Activated naive CD8-positive, alpha-beta T cell (primary cell): ENCODE measurements around the gene PTPN2.

Experiments used
- H3K27ac Mint-ChIP-seq: one replicate; pipeline ENCODE4 v1.8.0; 2021; ENCODE audit warnings: mixed read lengths
- H3K27me3 Mint-ChIP-seq: one replicate; pipeline ENCODE4 v1.8.0; 2021; ENCODE audit warnings: mixed read lengths
- H3K36me3 Mint-ChIP-seq: one replicate; pipeline ENCODE4 v1.8.0; 2021; ENCODE audit warnings: mixed read lengths
- H3K4me1 Mint-ChIP-seq: one replicate; pipeline ENCODE4 v1.8.0; 2021; ENCODE audit warnings: low read depth, mixed read lengths
- H3K4me3 Mint-ChIP-seq: one replicate; pipeline ENCODE4 v1.8.0; 2021; ENCODE audit warnings: mild to moderate bottlenecking, mixed read lengths
- H3K9me3 Mint-ChIP-seq: one replicate; pipeline ENCODE4 v1.8.0; 2021; ENCODE audit warnings: low read depth, mixed read lengths

PTPN2 gene

DNA sequence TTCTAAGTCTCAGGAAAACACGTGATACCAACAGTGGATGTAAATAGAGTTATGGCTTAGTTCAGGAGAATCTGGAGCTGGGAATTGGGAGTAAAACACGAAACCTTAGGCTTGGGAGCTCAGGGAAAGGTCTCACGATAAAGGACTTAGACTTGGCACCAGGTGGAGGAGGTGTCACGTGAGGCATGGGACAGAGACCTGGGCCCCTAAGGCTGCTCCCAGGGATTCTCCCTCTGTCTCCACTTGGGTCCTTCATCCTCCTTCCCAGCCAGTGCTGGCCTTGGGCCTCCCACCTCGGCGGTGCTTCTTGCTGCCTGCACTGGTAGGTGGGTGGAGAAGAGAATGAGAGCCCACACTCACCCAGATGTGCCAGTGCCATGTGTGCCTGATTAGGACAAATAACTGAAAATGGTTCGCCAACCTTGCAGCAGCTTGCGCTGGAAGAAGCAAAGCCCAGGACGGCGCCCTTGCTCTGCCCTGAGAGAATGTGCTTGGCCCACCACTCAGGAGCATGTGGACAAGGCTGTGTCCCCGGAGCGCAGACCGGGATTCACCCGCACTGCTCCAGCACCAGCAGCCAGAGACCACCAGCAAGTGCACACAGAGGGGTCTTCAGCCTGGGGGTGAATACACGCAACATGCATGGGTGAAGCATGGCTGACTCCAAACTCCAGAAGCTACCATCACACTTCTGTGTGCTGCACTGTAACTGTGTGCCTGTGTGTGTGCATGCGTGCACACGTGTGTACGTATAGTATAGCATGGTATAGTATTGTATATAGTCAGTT lies 133.1 kb downstream of the PTPN2 start:
- H3K36me3 Mint-ChIP-seq = peaks cover 2% of the 10 kb centered on the region
- H3K9me3 Mint-ChIP-seq = no peaks in the 10 kb centered on the region
- no peaks in the 10 kb centered on the region for H3K27me3 Mint-ChIP-seq
- peaks cover 18% of the 10 kb centered on the region for H3K4me1 Mint-ChIP-seq
- H3K4me3 Mint-ChIP-seq = no peak overlapping the region
- no peak overlapping the region for H3K27ac Mint-ChIP-seq

DNA sequence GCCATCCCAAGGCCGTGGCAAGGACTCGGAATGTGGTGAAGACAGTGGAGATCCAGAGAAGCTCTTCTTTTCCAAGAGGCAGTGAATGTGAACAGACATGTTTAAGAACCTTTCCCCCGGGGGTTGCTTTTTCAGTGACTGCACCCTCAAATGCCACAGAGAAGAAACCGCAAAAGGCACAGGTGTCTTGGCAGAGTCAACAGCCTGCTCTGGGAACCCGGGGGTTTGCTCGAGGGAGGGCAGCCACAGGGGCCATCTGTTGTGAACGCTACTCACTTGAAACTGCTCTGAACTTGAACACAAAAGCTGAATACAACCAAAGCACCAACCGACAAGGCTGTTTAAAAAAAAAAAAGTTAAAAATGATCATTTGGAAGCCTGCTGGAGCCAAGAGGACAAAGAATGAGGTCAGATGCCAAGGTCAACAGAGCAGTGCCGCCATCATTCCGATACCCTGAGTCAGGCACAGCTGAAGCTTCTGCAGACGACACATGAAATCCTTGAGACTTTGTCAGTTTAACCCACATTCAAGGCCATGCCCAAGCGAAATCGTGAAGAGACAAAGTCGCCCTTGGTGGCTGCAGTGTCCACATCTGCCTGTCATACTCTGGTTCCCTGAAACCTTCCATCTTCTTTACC lies 133.8 kb downstream of the PTPN2 start:
- H3K9me3 Mint-ChIP-seq = no peaks in the 10 kb centered on the region
- no peaks in the 10 kb centered on the region for H3K27me3 Mint-ChIP-seq
- peak overlapping the region; percentile 13 for H3K4me3 Mint-ChIP-seq
- H3K36me3 Mint-ChIP-seq = peaks cover 2% of the 10 kb centered on the region
- H3K27ac Mint-ChIP-seq = peak overlapping the region; percentile 34
- peaks cover 18% of the 10 kb centered on the region for H3K4me1 Mint-ChIP-seq

DNA sequence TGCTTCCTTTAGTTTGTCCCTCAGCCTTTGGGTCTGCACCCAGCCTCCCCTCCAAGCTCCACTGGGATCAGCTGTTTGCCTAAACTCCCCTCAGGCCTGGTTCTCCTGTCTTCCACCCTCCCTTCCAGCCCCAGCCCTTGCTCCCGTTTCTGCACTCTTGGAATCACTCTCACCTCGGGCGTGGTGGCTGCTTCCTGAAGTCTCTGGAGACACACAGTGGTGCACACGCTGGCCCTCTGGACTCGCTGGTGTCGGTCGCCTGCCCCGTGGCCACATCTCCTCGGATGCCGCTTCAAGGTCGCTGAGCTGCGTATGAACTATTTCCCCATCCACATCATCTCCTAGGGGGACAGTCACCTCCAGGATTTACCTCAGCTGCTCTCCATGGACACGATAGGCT lies 134.9 kb downstream of the PTPN2 start:
- no peak overlapping the region for H3K27ac Mint-ChIP-seq
- H3K9me3 Mint-ChIP-seq = no peaks in the 10 kb centered on the region
- H3K36me3 Mint-ChIP-seq = peaks cover 2% of the 10 kb centered on the region
- no peaks in the 10 kb centered on the region for H3K27me3 Mint-ChIP-seq
- peaks cover 18% of the 10 kb centered on the region for H3K4me1 Mint-ChIP-seq
- H3K4me3 Mint-ChIP-seq = no peak overlapping the region

DNA sequence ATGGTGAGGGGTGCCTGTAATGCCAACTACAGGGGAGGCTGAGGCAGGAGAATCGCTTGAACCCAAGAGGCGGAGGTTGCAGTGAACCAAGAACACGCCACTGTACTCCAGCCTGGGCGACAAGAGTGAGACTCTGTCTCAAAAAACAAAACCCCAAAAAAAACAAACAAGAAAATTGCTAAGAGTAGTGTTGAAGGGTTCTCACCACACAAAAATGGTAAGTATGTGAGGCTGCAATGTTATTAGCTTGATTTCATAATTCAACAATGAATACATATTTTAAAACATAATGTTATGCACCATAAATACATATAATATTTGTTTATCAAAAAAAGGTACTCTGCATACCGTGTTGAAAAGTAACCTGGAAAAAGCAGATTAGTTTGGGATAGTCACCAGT lies 135.4 kb downstream of the PTPN2 start:
- Mint-ChIP-seq H3K9me3 (no peaks in the 10 kb centered on the region), H3K4me3 (no peak overlapping the region), H3K36me3 (peaks cover 2% of the 10 kb centered on the region), H3K27ac (no peak overlapping the region), H3K27me3 (no peaks in the 10 kb centered on the region), H3K4me1 (peaks cover 18% of the 10 kb centered on the region)

DNA sequence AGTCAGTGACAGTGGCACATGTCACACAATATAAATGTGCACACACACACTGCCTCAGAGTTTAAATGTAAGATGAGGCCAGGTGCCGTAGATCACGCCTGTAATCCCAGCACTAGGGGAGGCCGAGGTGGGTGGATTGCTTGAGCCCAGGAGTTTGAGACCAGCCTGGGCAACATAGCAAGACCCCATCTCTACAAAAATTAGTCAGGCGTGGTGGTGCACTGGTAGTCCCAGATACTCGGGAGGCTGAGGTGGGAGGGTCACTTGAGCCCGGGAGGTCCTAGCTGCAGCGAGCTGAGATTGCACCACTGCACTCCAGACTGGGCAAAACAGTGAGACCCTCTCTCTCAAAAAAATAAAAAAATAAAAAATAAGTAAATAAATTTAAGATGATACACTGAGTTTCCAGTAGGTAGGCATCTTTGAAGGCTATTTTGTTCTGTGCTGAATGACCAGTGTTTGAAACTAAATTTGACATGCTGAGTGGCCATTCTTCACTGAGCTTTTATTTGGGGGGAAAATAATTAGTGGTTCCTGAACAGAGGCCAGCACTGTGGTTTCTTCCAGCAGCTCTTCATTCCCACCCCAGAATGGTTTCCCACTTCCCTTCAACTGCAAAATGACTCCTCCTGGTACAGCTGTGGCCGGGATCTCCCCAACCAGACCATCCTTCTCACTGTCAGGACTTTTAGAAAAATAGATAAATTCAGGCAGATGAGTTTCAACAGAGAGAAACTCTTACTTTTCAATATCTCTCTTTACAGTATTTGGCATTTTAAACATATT lies 136.3 kb downstream of the PTPN2 start:
- Mint-ChIP-seq H3K27ac (no peak overlapping the region), H3K4me1 (peaks cover 18% of the 10 kb centered on the region), H3K27me3 (no peaks in the 10 kb centered on the region), H3K9me3 (no peaks in the 10 kb centered on the region), H3K36me3 (peaks cover under 1% of the 10 kb centered on the region), H3K4me3 (no peak overlapping the region)

DNA sequence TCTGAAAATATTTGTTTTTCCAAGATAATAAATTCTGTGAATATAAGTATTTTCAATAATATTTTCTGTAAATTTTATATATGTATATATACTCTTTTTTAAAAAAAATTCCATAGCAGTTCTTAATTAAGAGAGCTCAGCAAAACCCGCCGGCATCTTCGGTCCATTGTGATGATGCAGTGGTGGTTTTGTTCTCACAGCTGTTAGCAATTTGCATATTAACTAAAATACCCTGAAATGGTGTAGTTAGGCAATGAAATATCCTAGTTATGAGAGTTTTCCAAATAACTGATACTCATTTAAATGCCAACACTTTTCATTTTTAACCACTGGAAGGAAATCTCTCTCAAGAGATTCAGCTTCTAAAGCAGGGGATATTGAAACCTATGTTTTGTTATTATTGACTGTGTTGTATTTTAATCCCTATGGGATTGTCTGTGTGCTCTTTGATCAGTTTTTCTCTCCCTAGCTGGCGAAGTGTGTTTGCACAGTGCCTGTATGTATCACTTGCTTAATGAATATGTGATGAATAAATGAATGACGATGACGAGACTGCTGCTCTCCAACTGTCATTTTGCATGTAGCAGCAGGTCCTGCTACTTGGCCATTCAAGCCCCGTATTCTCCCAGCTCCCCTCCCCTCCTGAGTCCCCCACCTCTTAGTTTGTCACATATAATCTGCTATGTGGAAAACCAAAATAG lies 138.8 kb downstream of the PTPN2 start:
- Mint-ChIP-seq H3K4me3 (no peak overlapping the region), H3K27ac (no peak overlapping the region), H3K36me3 (no peaks in the 10 kb centered on the region), H3K4me1 (peaks cover 11% of the 10 kb centered on the region), H3K27me3 (no peaks in the 10 kb centered on the region), H3K9me3 (no peaks in the 10 kb centered on the region)

DNA sequence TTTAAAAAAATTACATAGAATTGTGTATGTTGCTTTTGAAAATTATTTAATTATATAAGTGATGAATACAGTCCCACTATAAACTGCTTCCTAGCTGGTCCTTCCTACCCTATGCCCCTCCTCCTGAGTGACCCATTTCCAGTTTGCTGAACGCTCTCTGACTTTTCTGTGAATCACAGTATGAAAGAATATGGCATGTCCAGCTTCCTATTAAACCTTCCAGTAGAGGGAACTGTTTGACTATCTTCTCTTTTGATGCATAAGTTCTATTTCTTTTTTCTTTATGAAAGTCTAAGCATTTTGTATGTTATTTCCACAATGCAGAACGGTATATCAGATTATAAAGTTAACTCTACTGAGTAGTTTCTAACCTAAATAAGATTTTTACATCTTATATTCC lies 139.9 kb downstream of the PTPN2 start:
- Mint-ChIP-seq H3K36me3 (no peaks in the 10 kb centered on the region), H3K4me1 (peaks cover 2% of the 10 kb centered on the region), H3K4me3 (no peak overlapping the region), H3K9me3 (no peaks in the 10 kb centered on the region), H3K27ac (no peak overlapping the region), H3K27me3 (no peaks in the 10 kb centered on the region)

DNA sequence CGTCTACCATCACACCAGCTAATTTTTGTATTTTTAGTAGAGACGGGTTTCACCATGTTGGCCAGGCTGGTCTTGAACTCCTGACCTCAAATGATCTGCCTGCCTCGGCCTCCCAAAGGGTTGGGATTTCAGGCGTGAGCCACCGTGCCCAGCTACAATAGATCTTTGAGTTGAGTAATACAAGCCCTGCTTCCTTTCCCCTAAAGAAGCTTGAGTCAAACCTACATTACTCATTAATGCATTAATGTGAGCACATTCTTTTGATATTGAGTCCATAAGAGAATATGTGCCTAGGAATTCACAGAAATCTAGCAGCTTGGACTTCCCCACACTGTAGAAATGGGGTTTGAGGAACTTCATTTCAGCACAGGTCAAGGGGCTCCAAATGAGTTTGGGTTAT lies 141.6 kb downstream of the PTPN2 start:
- Mint-ChIP-seq H3K4me3 (no peak overlapping the region), H3K36me3 (no peaks in the 10 kb centered on the region), H3K4me1 (no peaks in the 10 kb centered on the region), H3K27me3 (no peaks in the 10 kb centered on the region), H3K27ac (no peak overlapping the region), H3K9me3 (no peaks in the 10 kb centered on the region)
